B cell (primary cell): ENCODE results near the gene BMP5. TPM values are rescaled to one million over a fixed set of nuclear protein-coding genes. Genes with fewer than 3 reads are reported as not detected.

Experiments
- ATAC-seq: fragments of 200-7000 bp; cut with Tn5 transposase; one replicate; pipeline ENCODE4 v1.10.0; 2021; ENCODE audit warnings: low read depth, mild to moderate bottlenecking, moderate number of reproducible peaks, moderate library complexity
- CTCF ChIA-PET: fragments of 350-600 bp; sonication (Branson Sonifier 250); formaldehyde crosslinking; loops from one replicate; lab custom pipeline; 2021; ENCODE audit warnings: antibody characterized with exemption, inconsistent platforms; lab: Charles Lee
- POLR2A ChIA-PET: fragments of 350-600 bp; sonication (Branson Sonifier 250); formaldehyde crosslinking; loops from one replicate; lab custom pipeline; 2021; ENCODE audit warnings: antibody characterized with exemption; lab: Charles Lee
- DNase-seq: peaks from one replicate; pipeline ENCODE4 v3.0.0; 2013
- H2AFZ ChIP-seq: 2 replicates; pipeline ENCODE4 v1.6.1; 2012; ENCODE audit warnings: mild to moderate bottlenecking, low read depth, low read length; ENCODE audit not compliant: insufficient read depth, poor library complexity, severe bottlenecking
- H3K27ac ChIP-seq, 2 donors: 1 replicate in 1 of 2; 2 replicates in 1 of 2; pipeline ENCODE4 v1.5.1; 2012 to 2013; ENCODE audit warnings: low read length in 2 of 2, mild to moderate bottlenecking in 2 of 2, moderate library complexity in 1 of 2
- H3K27me3 ChIP-seq, 4 experiments: fragments of 200-600 bp in 1 of 4; sonication (generic) in 1 of 4; replicated peaks in 1 of 4; 1 replicate in 2 of 4; 2 replicates in 2 of 4; pipeline versions ENCODE4 v1.6.1 to v1.7.0; 2013 to 2016; ENCODE audit warnings: low read length in 3 of 4, mild to moderate bottlenecking in 2 of 4, mixed read lengths in 1 of 4, moderate library complexity in 1 of 4; ENCODE audit not compliant: insufficient read depth in 4 of 4, control insufficient read depth in 3 of 4; ENCODE audit errors: control extremely low read depth in 1 of 4
- H3K36me3 ChIP-seq, 2 experiments: replicated peaks in 1 of 2; 1 replicate in 1 of 2; 2 replicates in 1 of 2; pipeline versions ENCODE4 v1.6.1 to v1.7.1; 2013; ENCODE audit warnings: low read length in 1 of 2; ENCODE audit not compliant: insufficient read depth in 2 of 2, control insufficient read depth in 1 of 2; ENCODE audit errors: control extremely low read depth in 1 of 2, extremely low read depth in 1 of 2
- H3K4me1 ChIP-seq, 2 donors: fragments of 200-600 bp in 1 of 2; sonication (generic) in 1 of 2; 1 replicate in 1 of 2; 2 replicates in 1 of 2; pipeline versions ENCODE4 v1.5.1 to v1.6.1; 2013 to 2017; ENCODE audit warnings: low read length in 2 of 2; ENCODE audit not compliant: control insufficient read depth in 2 of 2, insufficient read depth in 2 of 2
- H3K4me2 ChIP-seq: replicated peaks from 2 replicates; pipeline ENCODE3; 2012; ENCODE audit warnings: mild to moderate bottlenecking, low read depth, low read length; ENCODE audit not compliant: poor library complexity, severe bottlenecking
- H3K4me3 ChIP-seq, 5 experiments: fragments of 200-600 bp in 1 of 5; sonication (generic) in 1 of 5; 1 replicate in 3 of 5; 2 replicates in 2 of 5; pipeline versions ENCODE4 v1.5.1 to v1.7.0; 2011 to 2016; ENCODE audit warnings: low read length in 4 of 5, mild to moderate bottlenecking in 4 of 5, low read depth in 2 of 5, control low read depth in 1 of 5, moderate library complexity in 1 of 5; ENCODE audit not compliant: insufficient read depth in 1 of 5; ENCODE audit errors: control extremely low read depth in 1 of 5, extremely low read depth in 1 of 5
- H3K79me2 ChIP-seq: fragments of 200-600 bp; sonication (generic); one replicate; pipeline ENCODE4 v1.6.0; 2016; ENCODE audit warnings: low read length; ENCODE audit not compliant: control insufficient read depth, insufficient read depth
- H3K9ac ChIP-seq: fragments of 200-600 bp; sonication (generic); 2 replicates; pipeline ENCODE4 v1.6.1; 2017; ENCODE audit warnings: mild to moderate bottlenecking, low read length, moderate library complexity
- H3K9me3 ChIP-seq, 3 donors: one replicate each; pipeline versions ENCODE4 v1.6.1 to v1.7.1; 2013; ENCODE audit warnings: low read length in 2 of 3; ENCODE audit not compliant: control insufficient read depth in 2 of 3, insufficient read depth in 1 of 3; ENCODE audit errors: control extremely low read depth in 1 of 3
- H4K20me1 ChIP-seq: 2 replicates; pipeline ENCODE4 v1.6.0; 2012; ENCODE audit warnings: mild to moderate bottlenecking, low read length; ENCODE audit not compliant: insufficient read depth, control insufficient read depth, poor library complexity, severe bottlenecking
- H3K27ac Mint-ChIP-seq: one replicate; pipeline ENCODE4 v1.8.0; 2021; ENCODE audit warnings: mixed read lengths
- H3K27me3 Mint-ChIP-seq: one replicate; pipeline ENCODE4 v1.8.0; 2021; ENCODE audit warnings: mixed read lengths
- H3K4me1 Mint-ChIP-seq: one replicate; pipeline ENCODE4 v1.8.0; 2021; ENCODE audit warnings: mixed read lengths
- H3K4me3 Mint-ChIP-seq: one replicate; pipeline ENCODE4 v1.8.0; 2021; ENCODE audit warnings: mixed read lengths
- H3K9me3 Mint-ChIP-seq: one replicate; pipeline ENCODE4 v1.8.0; 2022; ENCODE audit warnings: mixed read lengths; ENCODE audit not compliant: insufficient read depth
- CTCF ChIP-seq: fragments of 200-600 bp; IDR thresholded peaks from one replicate; pipeline ENCODE4 v1.8.0; 2022; ENCODE audit warnings: antibody characterized with exemption, mild to moderate bottlenecking
- EZH2 ChIP-seq: IDR thresholded peaks from 2 replicates; pipeline ENCODE4 v1.6.1; 2012; ENCODE audit warnings: borderline replicate concordance, low read depth, mild to moderate bottlenecking, moderate library complexity, low read length; ENCODE audit not compliant: insufficient read depth, poor library complexity, severe bottlenecking
- WGBS: methylation state at CpG from one replicate; pipeline ENCODE4 v1.1.5; 2013; ENCODE audit warnings: missing lambda C conversion rate; ENCODE audit not compliant: insufficient coverage; 5-methylcytosine and 5-hydroxymethylcytosine counted together
- intact Hi-C: fragments of 100-400 bp; cut with micrococcal nuclease; formaldehyde crosslinking; loops from one replicate; pipeline ENCODE4 v1.10.0; 2022
- polyA plus RNA-seq: library from polyadenylated mRNA; depleted of rRNA; stranded (reverse); fragments of >200 nt; gene quantifications from 2 replicates; pipeline ENCODE4 v1.2.3, GENCODE V29; 2012
- total RNA-seq, 2 donors: library from RNA; stranded (reverse); fragments of 120-200 nt in 1 of 2; gene quantifications; 1 replicate in 1 of 2; 2 replicates in 1 of 2; pipeline versions ENCODE4 v1.2.3 to v1.2.4, GENCODE V29; 2013 to 2022

The BMP5 gene
- total and polyA plus RNA-seq, 2 donors (not counting 1 experiment from before 2014, with no cell fraction given) = not detected

GRCh38 chr6:55794136-55794812, 81.1 kb downstream of the BMP5 start:
- no peaks in the 10 kb centered on the region for H3K79me2 ChIP-seq
- no peaks in the 10 kb centered on the region for H3K4me1 ChIP-seq
- no peak overlapping the region for H2AFZ ChIP-seq
- ChIA-PET POLR2A (no interaction called here), CTCF (no interaction called here)
- H3K27me3 Mint-ChIP-seq = no peaks in the 10 kb centered on the region
- no peak overlapping the region for H3K27ac Mint-ChIP-seq
- no CpG with 5 or more reads among the region's 3 CpGs for WGBS
- TF ChIP-seq EZH2 (no peak), CTCF (no peak)
- no peak overlapping the region for H3K9ac ChIP-seq
- H4K20me1 ChIP-seq = no peaks in the 10 kb centered on the region
- H3K4me3 ChIP-seq = no peak overlapping the region
- intact Hi-C loops = no loop called here
- no peaks in the 10 kb centered on the region for H3K4me1 Mint-ChIP-seq
- peaks cover 2% of the 10 kb centered on the region for H3K9me3 Mint-ChIP-seq
- no peak overlapping the region for H3K4me2 ChIP-seq
- H3K27me3 ChIP-seq = no peaks in the 10 kb centered on the region
- H3K9me3 ChIP-seq = peaks cover 0 to 2% (median 0%) of the 10 kb centered on the region in 3 donors
- no peaks in the 10 kb centered on the region for H3K36me3 ChIP-seq
- H3K4me3 Mint-ChIP-seq = no peak overlapping the region
- no peak overlapping the region for H3K27ac ChIP-seq
- no peak for DNase-seq
- no peak for ATAC-seq

- ATAC-seq = no peak
- no peak overlapping the region for H2AFZ ChIP-seq
- H3K27ac Mint-ChIP-seq = no peak overlapping the region
Observed at GRCh38 chr6:55785273-55785672, 90.1 kb downstream of the BMP5 start.

More at GRCh38 chr6:55785273-55785672, 90.1 kb downstream of the BMP5 start:
- Histone ChIP-seq H3K4me3 (no peak overlapping the region), H3K27me3 (no peaks in the 10 kb centered on the region), H3K4me2 (no peak overlapping the region), H3K9ac (no peak overlapping the region), H3K4me1 (no peaks in the 10 kb centered on the region), H4K20me1 (no peaks in the 10 kb centered on the region), H3K36me3 (no peaks in the 10 kb centered on the region), H3K27ac (no peak overlapping the region), H3K9me3 (no peaks in the 10 kb centered on the region), H3K79me2 (no peaks in the 10 kb centered on the region)
- Mint-ChIP-seq H3K4me3 (no peak overlapping the region), H3K4me1 (no peaks in the 10 kb centered on the region), H3K27me3 (no peaks in the 10 kb centered on the region), H3K9me3 (no peaks in the 10 kb centered on the region)
- DNase-seq = no peak
- intact Hi-C loops = no loop called here
- POLR2A ChIA-PET = no interaction called here
- CTCF ChIA-PET = no interaction called here
- WGBS = 98% methylated on average over 5 of the region's 6 CpGs
- TF ChIP-seq EZH2 (no peak), CTCF (no peak)
